GM12878 (cell line): ENCODE measurements around the gene ENDOD1. TPM values are rescaled to one million over a fixed set of nuclear protein-coding genes. Genes with fewer than 3 reads are reported as not detected.
A peak's percentile ranks its signal among the peaks of the same experiment; 100 is the strongest.

Experiments used
- ATAC-seq: fragments of 200-7000 bp; cut with Tn5 transposase; 3 replicates; pipeline ENCODE4 v1.9.1; 2020; ENCODE audit warnings: mild to moderate bottlenecking, moderate library complexity
- BruUV-seq: library from RNA; stranded (reverse); fragments of 400-500 nt; replicated peaks from 2 replicates; lab custom pipeline; 2021; lab: Mats Ljungman, UMichigan
- CTCF ChIA-PET: fragments of 300-600 bp; sonication (Branson Sonifier 250); formaldehyde crosslinking; extraction: SDS; loops from one replicate; lab custom pipeline; 2021; ENCODE audit warnings: inconsistent platforms; lab: Yijun Ruan, JAX
- POLR2A ChIA-PET: fragments of 350-600 bp; formaldehyde crosslinking; extraction: SDS; loops from one replicate; lab custom pipeline; 2021; ENCODE audit warnings: inconsistent platforms; lab: Charles Lee
- RAD21 ChIA-PET: fragments of 300-600 bp; sonication (Branson Sonifier 250); formaldehyde crosslinking; loops from one replicate; lab custom pipeline; 2023; ENCODE audit warnings: antibody characterized with exemption; ENCODE audit not compliant: unreplicated experiment; lab: Charles Lee
- SMC1A ChIA-PET: fragments of 300-600 bp; sonication (Branson Sonifier 250); formaldehyde crosslinking; loops from one replicate; lab custom pipeline; 2023; ENCODE audit not compliant: unreplicated experiment, uncharacterized antibody; lab: Charles Lee
- DNase-seq: peaks from one replicate; pipeline ENCODE4 v3.0.0-alpha.2; 2011; ENCODE audit warnings: low read depth, low spot score
- FAIRE-seq: peaks from 3 replicates; lab custom pipeline; 2011; peaks lifted over from hg19 to GRCh38; lab: Jason Lieb, UNC
- H2AFZ ChIP-seq: 2 replicates; pipeline ENCODE4 v1.6.0; 2011; ENCODE audit warnings: low read depth, low read length, control low read depth; ENCODE audit not compliant: control insufficient read depth
- H3K27ac ChIP-seq: 2 replicates; pipeline ENCODE4 v1.5.1; 2011; ENCODE audit warnings: control low read depth; ENCODE audit not compliant: control insufficient read depth, insufficient read depth
- H3K27me3 ChIP-seq, 2 experiments: replicated peaks in 1 of 2; 2 replicates each; pipeline versions ENCODE4 v1.6.0 to v1.6.1; 2011; ENCODE audit warnings: low read length in 1 of 2; ENCODE audit not compliant: control insufficient read depth in 2 of 2, insufficient read depth in 2 of 2
- H3K36me3 ChIP-seq, 2 experiments: 2 replicates each; pipeline ENCODE4 v1.5.1; 2011; ENCODE audit warnings: low read length in 1 of 2; ENCODE audit not compliant: control insufficient read depth in 2 of 2, insufficient read depth in 2 of 2
- H3K4me1 ChIP-seq: 2 replicates; pipeline ENCODE4 v1.6.1; 2011; ENCODE audit warnings: mild to moderate bottlenecking, low read length, moderate library complexity, mixed read lengths; ENCODE audit not compliant: control insufficient read depth, insufficient read depth
- H3K4me2 ChIP-seq: 2 replicates; pipeline ENCODE4 v1.6.0; 2011; ENCODE audit warnings: control low read depth; ENCODE audit not compliant: control insufficient read depth, insufficient read depth
- H3K4me3 ChIP-seq: fragments of 200-600 bp; sonication (generic); 2 replicates; pipeline ENCODE4 v1.5.1; 2016
- H3K79me2 ChIP-seq: 2 replicates; pipeline ENCODE4 v1.6.0; 2011; ENCODE audit warnings: low read length; ENCODE audit not compliant: control insufficient read depth, insufficient read depth
- H3K9ac ChIP-seq: 2 replicates; pipeline ENCODE4 v1.8.0; 2011; ENCODE audit warnings: low read length, control low read depth, mixed read lengths; ENCODE audit not compliant: control insufficient read depth, insufficient read depth
- H3K9me3 ChIP-seq: replicated peaks from 3 replicates; pipeline ENCODE4 v1.5.1; 2011; ENCODE audit warnings: mild to moderate bottlenecking, low read length; ENCODE audit not compliant: control insufficient read depth, insufficient read depth
- H4K20me1 ChIP-seq: 2 replicates; pipeline ENCODE4 v1.6.0; 2011; ENCODE audit not compliant: control insufficient read depth, insufficient read depth
- ETV6 ChIP-seq, 2 experiments: fragments of 450-650 bp in 1 of 2; IDR thresholded peaks in 1 of 2; conservative IDR thresholded peaks in 1 of 2; 2 replicates each; pipeline ENCODE4 v1.6.1; 2014; ENCODE audit warnings: antibody characterized with exemption in 1 of 2, borderline replicate concordance in 1 of 2, low read depth in 1 of 2, mild to moderate bottlenecking in 1 of 2, moderate library complexity in 1 of 2
- IKZF2 ChIP-seq, 2 experiments: fragments of 450-650 bp; IDR thresholded peaks; 2 replicates each; pipeline ENCODE4 v1.6.1; 2017; ENCODE audit warnings: mild to moderate bottlenecking in 2 of 2, moderate library complexity in 2 of 2
- MYC ChIP-seq: IDR thresholded peaks from 2 replicates; pipeline ENCODE4 v1.6.1; 2011; ENCODE audit warnings: mild to moderate bottlenecking, low read length, moderate library complexity, inconsistent platforms; ENCODE audit not compliant: insufficient read depth, insufficient replicate concordance, insufficient read length, severe bottlenecking
- NFIC ChIP-seq: IDR thresholded peaks from 2 replicates; pipeline ENCODE4 v1.6.1; 2012; ENCODE audit warnings: low read depth, mild to moderate bottlenecking, inconsistent platforms, low read length, moderate library complexity
- PAX8 ChIP-seq: fragments of 450-650 bp; IDR thresholded peaks from 2 replicates; pipeline ENCODE4 v1.6.1; 2017; ENCODE audit warnings: mild to moderate bottlenecking, moderate library complexity
- RCOR1 ChIP-seq: conservative IDR thresholded peaks from 2 replicates; pipeline ENCODE4 v1.6.1; 2012; ENCODE audit warnings: low read depth, low read length, improper control_type of control experiment
- TARDBP ChIP-seq: IDR thresholded peaks from 2 replicates; pipeline ENCODE4 v1.6.1; 2016; ENCODE audit warnings: borderline replicate concordance
- ZBED1 ChIP-seq: IDR thresholded peaks from 2 replicates; pipeline ENCODE4 v1.6.1; 2016; ENCODE audit warnings: borderline replicate concordance
- ZNF207 ChIP-seq: fragments of 450-650 bp; IDR thresholded peaks from 2 replicates; pipeline ENCODE4 v1.6.1; 2014; ENCODE audit warnings: antibody characterized with exemption, mild to moderate bottlenecking, borderline replicate concordance
- ZNF274 ChIP-seq: IDR thresholded peaks from one replicate; pipeline ENCODE4 v1.8.0; 2011; ENCODE audit not compliant: insufficient read length, insufficient read depth
- ZNF384 ChIP-seq: IDR thresholded peaks from 2 replicates; pipeline ENCODE4 v1.6.1; 2012; ENCODE audit warnings: low read depth, mild to moderate bottlenecking, low read length, improper control_type of control experiment, borderline replicate concordance
- in situ Hi-C: fragments of 300-500 bp; cut with MboI; formaldehyde crosslinking; loops from 9 replicates; pipeline ENCODE4 v1.14.3; 2018; ENCODE audit warnings: mixed read lengths
- intact Hi-C: fragments of 100-400 bp; cut with micrococcal nuclease; formaldehyde crosslinking; loops from one replicate; pipeline ENCODE4 v1.14.2; 2022; ENCODE audit not compliant: unreplicated experiment
- polyA plus RNA-seq, 11 experiments: library from polyadenylated mRNA; depleted of rRNA in 4 of 11; unstranded in 6 of 11; stranded (reverse) in 5 of 11; fragments of >200 nt; fragmentation: Nextera tagmentation in 4 of 11; fragmentation: Illumina TruSeq in 1 of 11; extraction: Ambion mirVana in 4 of 11; extraction: Trizol in 1 of 11; gene quantifications; 1 replicate in 1 of 11; 2 replicates in 10 of 11; pipeline versions ENCODE4 v1.2.1 to v1.2.3, GENCODE V29; 2011 to 2016; ENCODE audit warnings: inconsistent platforms in 2 of 11, missing spikeins in 2 of 11, low read depth in 1 of 11
- total RNA-seq, 4 experiments: library from RNA; depleted of rRNA in 3 of 4; stranded (reverse); fragments of >200 nt in 3 of 4; fragmentation: Illumina TruSeq in 1 of 4; extraction: Trizol in 1 of 4; gene quantifications; 2 replicates each; pipeline versions ENCODE4 v1.2.1 to v1.2.3, GENCODE V29; 2013 to 2021
- TF ChIP-seq, protein P1 (sequence below): IDR thresholded peaks from 2 replicates; pipeline ENCODE4 v1.6.1; 2011; ENCODE audit warnings: borderline replicate concordance, low read depth, mild to moderate bottlenecking, moderate library complexity, low read length; ENCODE audit not compliant: insufficient read depth, poor library complexity, severe bottlenecking
- TF ChIP-seq, protein P2 (sequence below): IDR thresholded peaks from 2 replicates; pipeline ENCODE4 v1.6.1; 2011; ENCODE audit warnings: borderline replicate concordance, low read depth, mild to moderate bottlenecking, moderate library complexity, mixed read lengths, low read length; ENCODE audit not compliant: insufficient read depth; ENCODE audit errors: extremely low read length
- TF ChIP-seq, protein P3 (sequence below): fragments of 450-650 bp; IDR thresholded peaks from 2 replicates; pipeline ENCODE4 v1.6.1; 2018; ENCODE audit warnings: mild to moderate bottlenecking, low read depth, moderate library complexity; ENCODE audit not compliant: partially characterized antibody
- TF ChIP-seq, protein P4 (sequence below): IDR thresholded peaks from 2 replicates; pipeline ENCODE4 v1.6.1; 2012; ENCODE audit warnings: low read depth, low read length, improper control_type of control experiment

ENDOD1 gene
- total and polyA plus RNA-seq, 10 of the 15 experiments (the other 5 are each of a cell fraction or from before 2014, with no cell fraction given): 6.0 to 30.0 (median 12.1) TPM

DNA sequence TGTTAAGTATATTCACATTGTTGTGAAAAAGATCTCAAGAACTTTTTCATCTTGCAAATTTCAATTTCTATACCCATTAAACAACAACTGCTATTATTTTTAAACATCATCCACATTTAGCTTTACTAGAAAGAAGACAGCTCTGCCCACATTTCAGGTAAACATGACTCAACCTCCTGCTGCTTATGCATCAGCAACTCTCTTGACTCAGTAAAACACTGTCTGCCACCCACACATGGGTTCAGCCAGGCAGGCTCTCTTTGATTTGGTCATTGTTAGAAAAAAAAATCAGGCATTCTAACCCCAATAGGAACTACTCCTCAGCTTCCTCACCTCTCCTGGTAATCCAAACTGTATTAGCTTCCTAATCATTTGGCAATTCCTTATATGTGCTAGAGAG, 5.1 kb upstream of the ENDOD1 start:
- Histone ChIP-seq H3K9ac (no peak overlapping the region), H3K4me1 (peaks cover 5% of the 10 kb centered on the region; the same call in 1 of the 2 replicates), H3K36me3 (no peaks in the 10 kb centered on the region), H3K79me2 (no peaks in the 10 kb centered on the region; the same call in 1 of the 2 replicates), H3K27me3 (no peaks in the 10 kb centered on the region), H3K4me3 (no peak overlapping the region), H4K20me1 (no peaks in the 10 kb centered on the region), H3K27ac (no peak overlapping the region), H3K4me2 (no peak overlapping the region), H3K9me3 (no peaks in the 10 kb centered on the region), H2AFZ (no peak overlapping the region)
- ChIA-PET CTCF (interaction anchor here (1.0 to 3.9 kb wide), 7 partner anchors 9 to 147 kb away, joined by 3 to 64 read pairs (median 5); partner anchors contain the start of genes SESN3 and SRSF8), POLR2A (interaction anchor here (0.6 to 3.2 kb wide), 10 partner anchors 9 to 692 kb away, joined by 3 to 13 read pairs (median 3); no protein-coding TSS in a partner anchor), SMC1A (interaction anchor here (0.8 to 8.7 kb wide), 12 partner anchors 8 to 108 kb away, joined by 3 to 85 read pairs (median 4); partner anchors contain the start of gene SRSF8), RAD21 (interaction anchor here (0.9 to 3.7 kb wide), 9 partner anchors 9 to 68 kb away, joined by 3 to 22 read pairs (median 6); partner anchors contain the start of gene SRSF8)
- intact Hi-C loops: no loop called here
- in situ Hi-C loops: no loop called here
- DNase-seq (no peak), FAIRE-seq (no peak), ATAC-seq (peak; percentile 50)
- no TSS peak for BruUV-seq
- TF ChIP-seq, protein P1, sequence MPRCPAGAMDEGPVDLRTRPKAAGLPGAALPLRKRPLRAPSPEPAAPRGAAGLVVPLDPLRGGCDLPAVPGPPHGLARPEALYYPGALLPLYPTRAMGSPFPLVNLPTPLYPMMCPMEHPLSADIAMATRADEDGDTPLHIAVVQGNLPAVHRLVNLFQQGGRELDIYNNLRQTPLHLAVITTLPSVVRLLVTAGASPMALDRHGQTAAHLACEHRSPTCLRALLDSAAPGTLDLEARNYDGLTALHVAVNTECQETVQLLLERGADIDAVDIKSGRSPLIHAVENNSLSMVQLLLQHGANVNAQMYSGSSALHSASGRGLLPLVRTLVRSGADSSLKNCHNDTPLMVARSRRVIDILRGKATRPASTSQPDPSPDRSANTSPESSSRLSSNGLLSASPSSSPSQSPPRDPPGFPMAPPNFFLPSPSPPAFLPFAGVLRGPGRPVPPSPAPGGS: peak; percentile 48
- TF ChIP-seq, protein P2, sequence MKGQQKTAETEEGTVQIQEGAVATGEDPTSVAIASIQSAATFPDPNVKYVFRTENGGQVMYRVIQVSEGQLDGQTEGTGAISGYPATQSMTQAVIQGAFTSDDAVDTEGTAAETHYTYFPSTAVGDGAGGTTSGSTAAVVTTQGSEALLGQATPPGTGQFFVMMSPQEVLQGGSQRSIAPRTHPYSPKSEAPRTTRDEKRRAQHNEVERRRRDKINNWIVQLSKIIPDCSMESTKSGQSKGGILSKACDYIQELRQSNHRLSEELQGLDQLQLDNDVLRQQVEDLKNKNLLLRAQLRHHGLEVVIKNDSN: no peak
- TF ChIP-seq ZNF207 (no peak), ZNF274 (no peak), RCOR1 (no peak), ZNF384 (no peak), NFIC (peak; percentile 43; the same call in 1 of the 2 replicates), TARDBP (no peak), PAX8 (no peak), MYC (no peak), ETV6 (conservative IDR thresholded peaks at IDR 0.05 in 1 of 2, IDR thresholded peaks at IDR 0.05 in 1 of 2; ENCODE audit: borderline replicate concordance in 1 of 2, low read depth in 1 of 2) (no peak), ZBED1 (no peak), IKZF2 (IDR thresholded peaks at IDR 0.05) (peak in 1 of 2 experiments; percentile 21; a peak in 1 of 4 replicates)
- TF ChIP-seq, protein P3, sequence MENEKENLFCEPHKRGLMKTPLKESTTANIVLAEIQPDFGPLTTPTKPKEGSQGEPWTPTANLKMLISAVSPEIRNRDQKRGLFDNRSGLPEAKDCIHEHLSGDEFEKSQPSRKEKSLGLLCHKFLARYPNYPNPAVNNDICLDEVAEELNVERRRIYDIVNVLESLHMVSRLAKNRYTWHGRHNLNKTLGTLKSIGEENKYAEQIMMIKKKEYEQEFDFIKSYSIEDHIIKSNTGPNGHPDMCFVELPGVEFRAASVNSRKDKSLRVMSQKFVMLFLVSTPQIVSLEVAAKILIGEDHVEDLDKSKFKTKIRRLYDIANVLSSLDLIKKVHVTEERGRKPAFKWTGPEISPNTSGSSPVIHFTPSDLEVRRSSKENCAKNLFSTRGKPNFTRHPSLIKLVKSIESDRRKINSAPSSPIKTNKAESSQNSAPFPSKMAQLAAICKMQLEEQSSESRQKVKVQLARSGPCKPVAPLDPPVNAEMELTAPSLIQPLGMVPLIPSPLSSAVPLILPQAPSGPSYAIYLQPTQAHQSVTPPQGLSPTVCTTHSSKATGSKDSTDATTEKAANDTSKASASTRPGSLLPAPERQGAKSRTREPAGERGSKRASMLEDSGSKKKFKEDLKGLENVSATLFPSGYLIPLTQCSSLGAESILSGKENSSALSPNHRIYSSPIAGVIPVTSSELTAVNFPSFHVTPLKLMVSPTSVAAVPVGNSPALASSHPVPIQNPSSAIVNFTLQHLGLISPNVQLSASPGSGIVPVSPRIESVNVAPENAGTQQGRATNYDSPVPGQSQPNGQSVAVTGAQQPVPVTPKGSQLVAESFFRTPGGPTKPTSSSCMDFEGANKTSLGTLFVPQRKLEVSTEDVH: no peak
- TF ChIP-seq, protein P4, sequence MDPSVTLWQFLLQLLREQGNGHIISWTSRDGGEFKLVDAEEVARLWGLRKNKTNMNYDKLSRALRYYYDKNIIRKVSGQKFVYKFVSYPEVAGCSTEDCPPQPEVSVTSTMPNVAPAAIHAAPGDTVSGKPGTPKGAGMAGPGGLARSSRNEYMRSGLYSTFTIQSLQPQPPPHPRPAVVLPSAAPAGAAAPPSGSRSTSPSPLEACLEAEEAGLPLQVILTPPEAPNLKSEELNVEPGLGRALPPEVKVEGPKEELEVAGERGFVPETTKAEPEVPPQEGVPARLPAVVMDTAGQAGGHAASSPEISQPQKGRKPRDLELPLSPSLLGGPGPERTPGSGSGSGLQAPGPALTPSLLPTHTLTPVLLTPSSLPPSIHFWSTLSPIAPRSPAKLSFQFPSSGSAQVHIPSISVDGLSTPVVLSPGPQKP: no peak
